ENCODE data around the gene ALDH1B1.

DNA sequence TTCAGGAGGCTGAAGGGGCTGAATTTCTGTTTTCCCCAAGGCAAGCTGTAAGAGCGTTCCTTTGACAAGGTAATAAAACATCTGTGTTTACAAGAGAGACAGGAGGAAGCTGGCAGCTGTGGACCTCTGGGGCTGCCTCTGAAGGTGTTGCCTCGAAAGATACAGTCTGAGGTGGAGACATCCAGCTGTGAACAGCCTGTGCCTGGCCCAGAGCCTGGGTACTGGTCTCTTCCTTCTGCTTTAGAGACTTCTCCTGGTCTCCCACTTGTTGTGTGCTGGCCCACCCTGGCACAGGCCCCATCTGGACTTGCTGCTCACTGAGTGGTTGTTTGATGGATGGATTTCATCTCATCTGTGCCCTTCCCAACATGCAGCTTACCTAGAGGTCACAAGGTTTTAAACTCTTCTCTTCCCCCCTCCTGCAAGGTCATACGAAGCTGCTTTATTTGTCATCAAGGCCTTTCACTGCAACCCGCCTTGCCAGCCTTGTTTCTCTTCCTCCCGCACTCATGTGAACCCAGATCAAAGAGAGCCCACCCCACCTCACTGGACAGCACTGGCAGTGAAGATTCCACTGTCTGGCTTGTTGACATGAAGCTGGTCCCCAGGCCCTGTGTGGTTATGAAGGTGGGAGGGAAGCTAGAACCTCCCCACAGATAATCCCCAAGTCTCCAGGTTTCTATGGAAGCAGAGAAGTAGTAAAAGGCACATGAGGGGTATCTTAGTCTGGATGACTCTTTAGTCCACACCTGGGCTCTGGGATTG, 35.0 kb upstream of the ALDH1B1 start:
- no peak for TF ChIP-seq EP300 (IDR thresholded peaks at IDR 0.05; ENCODE audit: low read length)
- TF ChIP-seq MTA3 (IDR thresholded peaks at IDR 0.05; ENCODE audit: borderline replicate concordance) = no peak
- no peak for TF ChIP-seq CTCF (IDR thresholded peaks at IDR 0.05 in 2 of 3, conservative IDR thresholded peaks at IDR 0.05 in 1 of 3; ENCODE audit: insufficient read depth in 2 of 3, low read depth in 1 of 3, low read length in 3 of 3)
- no peak for TF ChIP-seq PHB2 (IDR thresholded peaks at IDR 0.05; ENCODE audit: low read depth)
- TF ChIP-seq POLR2AphosphoS5 (IDR thresholded peaks at IDR 0.05; ENCODE audit: control insufficient read depth, insufficient read depth, low read depth, low read length) = no peak
